ENCODE data around the gene ARHGAP15.

- TF ChIP-seq CTCF (IDR thresholded peaks at IDR 0.05) (no peak), POLR2A (IDR thresholded peaks at IDR 0.05) (no peak)
Measured at GRCh38 chr2:143683977-143684376, 554.8 kb downstream of the ARHGAP15 start.

All from adrenal gland (tissue), 5 donors.